SK-N-SH (cell line): Measurements from ENCODE around the gene ANKRD34A. TPM values are rescaled to one million over a fixed set of nuclear protein-coding genes. Genes with fewer than 3 reads are reported as not detected.

Experiments
- CTCF ChIA-PET: fragments of 300-600, 350-600 bp; formaldehyde crosslinking; extraction: SDS; loops from one replicate; lab custom pipeline; 2021; lab: Yijun Ruan, JAX
- POLR2A ChIA-PET: fragments of 350-600 bp; sonication (Branson Sonifier 250); formaldehyde crosslinking; extraction: SDS; loops from one replicate; lab custom pipeline; 2020; ENCODE audit warnings: antibody characterized with exemption, inconsistent platforms; lab: Yijun Ruan, JAX
- DNase-seq: peaks from one replicate; pipeline ENCODE4 v3.0.0; 2012
- H2AFZ ChIP-seq: fragments of 200-600 bp; sonication (generic); 2 replicates; pipeline ENCODE4 v1.8.1; 2016; ENCODE audit warnings: antibody characterized with exemption, mild to moderate bottlenecking, low read depth
- H3F3A ChIP-seq: fragments of 200-600 bp; sonication (generic); replicated peaks from 2 replicates; pipeline ENCODE3; 2016; ENCODE audit warnings: antibody characterized with exemption, mild to moderate bottlenecking; ENCODE audit not compliant: insufficient read depth
- H3K27ac ChIP-seq, 2 experiments: fragments of 200-500 bp in 1 of 2; fragments of 200-600 bp in 1 of 2; sonication (Bioruptor generic) in 1 of 2; sonication (generic), shearing (Covaris generic) in 1 of 2; 2 replicates each; pipeline versions ENCODE4 v1.5.1 to v1.6.1; 2014 to 2016; ENCODE audit warnings: low read depth in 2 of 2, inconsistent platforms in 1 of 2, low read length in 1 of 2, mild to moderate bottlenecking in 1 of 2, mixed read lengths in 1 of 2
- H3K27me3 ChIP-seq: fragments of 200-600 bp; sonication (generic), shearing (Covaris generic); 2 replicates; pipeline ENCODE4 v1.6.1; 2016; ENCODE audit warnings: mixed run types; ENCODE audit not compliant: insufficient read depth
- H3K36me3 ChIP-seq, 2 experiments: fragments of 200-500 bp in 1 of 2; fragments of 200-600 bp in 1 of 2; sonication (Bioruptor generic) in 1 of 2; sonication (generic) in 1 of 2; replicated peaks in 1 of 2; 2 replicates each; pipeline versions ENCODE3 to v1.5.1; 2014 to 2016; ENCODE audit warnings: low read length in 1 of 2, mild to moderate bottlenecking in 1 of 2; ENCODE audit not compliant: insufficient read depth in 2 of 2, control insufficient read depth in 1 of 2
- H3K4me1 ChIP-seq, 2 experiments: fragments of 200-500 bp in 1 of 2; fragments of 200-600 bp in 1 of 2; sonication (Bioruptor generic) in 1 of 2; sonication (generic), shearing (Covaris generic) in 1 of 2; 2 replicates each; pipeline versions ENCODE4 v1.5.1 to v1.6.1; 2014 to 2016; ENCODE audit warnings: low read depth in 1 of 2, low read length in 1 of 2, mixed run types in 1 of 2; ENCODE audit not compliant: insufficient read depth in 2 of 2, control insufficient read depth in 1 of 2
- H3K4me2 ChIP-seq: fragments of 200-600 bp; sonication (generic), shearing (Covaris generic); 2 replicates; pipeline ENCODE4 v1.6.1; 2017; ENCODE audit warnings: mixed run types
- H3K4me3 ChIP-seq, 2 experiments: fragments of 200-500 bp in 1 of 2; fragments of 200-600 bp in 1 of 2; sonication (Bioruptor generic) in 1 of 2; sonication (generic), shearing (Covaris generic) in 1 of 2; 2 replicates each; pipeline versions ENCODE4 v1.5.1 to v1.8.1; 2014 to 2016; ENCODE audit warnings: low read depth in 2 of 2, inconsistent platforms in 1 of 2, low read length in 1 of 2, mild to moderate bottlenecking in 1 of 2, mixed read lengths in 1 of 2, moderate library complexity in 1 of 2
- H3K79me2 ChIP-seq: fragments of 200-600 bp; sonication (generic); 2 replicates; pipeline ENCODE4 v1.8.1; 2017; ENCODE audit warnings: mild to moderate bottlenecking; ENCODE audit not compliant: insufficient read depth
- H3K9ac ChIP-seq: fragments of 200-600 bp; sonication (generic); 2 replicates; pipeline ENCODE4 v1.6.1; 2017; ENCODE audit warnings: mixed run types
- H3K9me2 ChIP-seq: fragments of 200-600 bp; sonication (generic); 2 replicates; pipeline ENCODE4 v1.6.1; 2017; ENCODE audit warnings: mixed run types
- H3K9me3 ChIP-seq: fragments of 200-600 bp; sonication (generic); 2 replicates; pipeline ENCODE4 v1.6.1; 2017; ENCODE audit warnings: mixed run types, mild to moderate bottlenecking, moderate library complexity
- H4K20me1 ChIP-seq: fragments of 200-600 bp; sonication (generic); 2 replicates; pipeline ENCODE4 v1.6.1; 2017; ENCODE audit warnings: mild to moderate bottlenecking, mixed run types; ENCODE audit not compliant: insufficient read depth
- CHD2 ChIP-seq: fragments of 150-350 bp; IDR thresholded peaks from 2 replicates; pipeline ENCODE4 v1.6.1; 2018; ENCODE audit warnings: low read length; ENCODE audit not compliant: partially characterized antibody
- CTCF ChIP-seq: fragments of 200-600 bp; sonication (generic); IDR thresholded peaks from 2 replicates; pipeline ENCODE4 v1.6.1; 2017; ENCODE audit warnings: antibody characterized with exemption, mild to moderate bottlenecking, moderate library complexity
- ELF1 ChIP-seq: IDR thresholded peaks from 2 replicates; pipeline ENCODE4 v1.4.0; 2012
- EP300 ChIP-seq, 2 experiments: IDR thresholded peaks; 2 replicates each; pipeline versions ENCODE4 v1.4.0 to v1.6.1; 2012; ENCODE audit warnings: borderline replicate concordance in 1 of 2, low read depth in 1 of 2, low read length in 1 of 2
- EZH2phosphoT487 ChIP-seq: fragments of 200-600 bp; sonication (generic); IDR thresholded peaks from 2 replicates; pipeline ENCODE4 v1.6.1; 2017; ENCODE audit warnings: low read depth, mixed run types, mild to moderate bottlenecking, antibody characterized with exemption, moderate library complexity, borderline replicate concordance
- FOSL2 ChIP-seq: IDR thresholded peaks from 2 replicates; pipeline ENCODE4 v1.4.0; 2012; ENCODE audit warnings: low read depth, mild to moderate bottlenecking, moderate library complexity, borderline replicate concordance
- GATA2 ChIP-seq: sonication (generic); formaldehyde crosslinking; IDR thresholded peaks from 2 replicates; pipeline ENCODE4 v1.5.0; 2020; ENCODE audit warnings: mild to moderate bottlenecking, missing genetic modification reagents
- JUND ChIP-seq: IDR thresholded peaks from 2 replicates; pipeline ENCODE4 v1.4.0; 2012
- MAX ChIP-seq: IDR thresholded peaks from 2 replicates; pipeline ENCODE4 v1.4.0; 2012; ENCODE audit warnings: low read depth
- MXI1 ChIP-seq: IDR thresholded peaks from 2 replicates; pipeline ENCODE4 v1.6.1; 2012; ENCODE audit warnings: mild to moderate bottlenecking, low read depth, low read length, improper control_type of control experiment
- NRF1 ChIP-seq: IDR thresholded peaks from 2 replicates; pipeline ENCODE4 v1.6.1; 2012; ENCODE audit warnings: low read depth, mild to moderate bottlenecking, low read length
- PBX3 ChIP-seq: IDR thresholded peaks from 2 replicates; pipeline ENCODE4; 2012
- POLR2AphosphoS5 ChIP-seq: IDR thresholded peaks from 2 replicates; pipeline ENCODE4 v1.6.1; 2012; ENCODE audit warnings: low read depth, low read length
- RCOR1 ChIP-seq: fragments of 150-350 bp; IDR thresholded peaks from 2 replicates; pipeline ENCODE4 v1.6.1; 2017; ENCODE audit warnings: antibody characterized with exemption, low read length
- RFX5 ChIP-seq: IDR thresholded peaks from 2 replicates; pipeline ENCODE4 v1.6.1; 2012; ENCODE audit warnings: mild to moderate bottlenecking, improper control_type of control experiment, low read length
- RXRA ChIP-seq: IDR thresholded peaks from 2 replicates; pipeline ENCODE4 v1.4.0; 2012; ENCODE audit warnings: low read depth, mild to moderate bottlenecking, borderline replicate concordance
- SIN3A ChIP-seq: IDR thresholded peaks from 2 replicates; pipeline ENCODE4 v1.6.1; 2012; ENCODE audit warnings: low read depth, mild to moderate bottlenecking, low read length, moderate library complexity, borderline replicate concordance
- SMC3 ChIP-seq: IDR thresholded peaks from 2 replicates; pipeline ENCODE4 v1.6.1; 2012; ENCODE audit warnings: low read depth, low read length, improper control_type of control experiment
- TCF12 ChIP-seq: IDR thresholded peaks from 2 replicates; pipeline ENCODE4 v1.4.0; 2012
- USF1 ChIP-seq: IDR thresholded peaks from 2 replicates; pipeline ENCODE4 v1.4.0; 2012; ENCODE audit warnings: low read depth, borderline replicate concordance
- polyA plus RNA-seq, 3 experiments: library from polyadenylated mRNA; depleted of rRNA; stranded (reverse); fragments of >200 nt; gene quantifications; 2 replicates each; pipeline ENCODE4 v1.2.3, GENCODE V29; 2012

Gene ANKRD34A
- polyA plus RNA-seq, 1 of the 3 experiments (the other 2 are of a cell fraction) = 2.6 TPM

- TF ChIP-seq MAX = no peak
- no peak for TF ChIP-seq RCOR1
- TF ChIP-seq ELF1 = no peak
- TF ChIP-seq, all 33 proteins: peak for 0
These were observed 5.0 kb downstream of the ANKRD34A start (continued) for GRCh38 chr1:145959333-145959732.

GRCh38 chr1:145958734-145959133 is 5.6 kb downstream of the ANKRD34A start:
- no peak for DNase-seq
- no peaks in the 10 kb centered on the region for H3K36me3 ChIP-seq
- peaks cover 36% of the 10 kb centered on the region for H3F3A ChIP-seq
- H4K20me1 ChIP-seq = no peaks in the 10 kb centered on the region; the same call in 1 of the 2 replicates
- H3K4me2 ChIP-seq = peak overlapping the region; percentile 78; the same call in 1 of the 2 replicates
- no peaks in the 10 kb centered on the region for H3K27me3 ChIP-seq
- H3K79me2 ChIP-seq = peaks cover 37% of the 10 kb centered on the region
- TF ChIP-seq CTCF = no peak
- no peak for TF ChIP-seq POLR2AphosphoS5
- no peak for TF ChIP-seq EZH2phosphoT487
- no peak for TF ChIP-seq CHD2
- no peak for TF ChIP-seq EP300 (IDR thresholded peaks at IDR 0.05; ENCODE audit: borderline replicate concordance in 1 of 2, low read depth in 1 of 2, low read length in 1 of 2)
- no peak for TF ChIP-seq USF1
- no peak for TF ChIP-seq RXRA
- no peak for TF ChIP-seq TCF12
- no peak for TF ChIP-seq NRF1
- TF ChIP-seq SIN3A = no peak
- no peak for TF ChIP-seq JUND
- TF ChIP-seq ELF1 = no peak
- TF ChIP-seq PBX3 = no peak
- TF ChIP-seq SMC3 = no peak
- TF ChIP-seq RFX5 = no peak
- TF ChIP-seq MXI1 = no peak
- no peak for TF ChIP-seq GATA2 (CRISPR knock-in tag)
- no peak for TF ChIP-seq FOSL2
- H3K4me3 ChIP-seq = no peak overlapping the region
- no peaks in the 10 kb centered on the region for H3K9me2 ChIP-seq
- H3K9me3 ChIP-seq = no peaks in the 10 kb centered on the region
- ChIA-PET CTCF (interaction anchor here (1.2 to 2.3 kb wide), 4 partner anchors 18 to 99 kb away, joined by 4 to 9 read pairs (median 6); partner anchors contain the start of gene PIAS3), POLR2A (interaction anchor here (1.1 to 2.5 kb wide), 4 partner anchors 15 to 100 kb away, joined by 3 to 34 read pairs (median 8); partner anchors contain the start of genes PEX11B, PIAS3 and RBM8A)
- H3K9ac ChIP-seq = no peak overlapping the region
- peaks cover 37 to 63% of the 10 kb centered on the region in 2 experiments for H3K4me1 ChIP-seq
- H3K27ac ChIP-seq = peak overlapping the region; percentile 82 to 99; a peak in 3 of 4 replicates
- no peak overlapping the region for H2AFZ ChIP-seq
